Measurements from ENCODE around the gene ATXN1.

ATXN1 gene

GRCh38 chr6:16782278-16782677, 21.0 kb upstream of the ATXN1 start:
- no peak for DNase-seq

DNA sequence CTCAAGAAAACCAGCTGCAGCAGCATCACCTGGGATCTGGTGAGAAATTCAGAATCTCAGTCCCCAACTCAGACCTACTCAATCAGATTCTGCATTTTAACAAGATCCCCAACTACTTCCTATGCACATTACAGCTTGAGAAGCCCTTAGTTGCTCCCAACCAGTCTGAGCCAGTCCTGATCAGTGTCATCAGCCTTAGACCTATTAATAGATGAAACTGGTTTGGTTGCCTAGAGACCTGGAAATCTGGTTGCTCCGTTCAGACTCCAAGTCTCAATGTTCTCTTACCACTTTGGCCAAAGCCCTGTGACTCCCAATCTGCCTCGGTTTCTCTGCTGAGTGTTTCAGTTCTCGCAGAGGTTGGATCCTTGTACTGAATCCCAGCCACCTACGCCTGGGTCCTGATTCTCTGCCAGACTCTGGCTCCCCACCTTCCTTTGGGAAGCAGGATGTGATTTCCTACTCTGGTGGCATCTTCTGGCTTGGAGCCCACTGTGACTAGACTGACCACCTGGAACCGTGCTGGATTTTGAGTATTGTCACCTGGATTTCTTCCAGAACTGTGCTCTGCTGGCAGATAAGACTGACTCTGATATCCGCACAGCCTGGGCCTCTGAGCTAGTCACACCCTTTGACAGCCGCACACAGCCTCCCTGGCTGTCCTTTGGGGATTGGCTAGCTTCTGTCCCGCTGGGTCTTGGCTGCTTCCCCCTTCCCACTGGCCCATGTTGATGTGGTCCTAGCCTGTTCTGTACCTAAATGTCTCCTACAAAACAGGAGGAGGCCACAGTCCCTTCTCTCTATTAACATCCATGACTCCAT, 20.3 kb upstream of the ATXN1 start:
- no peak for DNase-seq

DNA sequence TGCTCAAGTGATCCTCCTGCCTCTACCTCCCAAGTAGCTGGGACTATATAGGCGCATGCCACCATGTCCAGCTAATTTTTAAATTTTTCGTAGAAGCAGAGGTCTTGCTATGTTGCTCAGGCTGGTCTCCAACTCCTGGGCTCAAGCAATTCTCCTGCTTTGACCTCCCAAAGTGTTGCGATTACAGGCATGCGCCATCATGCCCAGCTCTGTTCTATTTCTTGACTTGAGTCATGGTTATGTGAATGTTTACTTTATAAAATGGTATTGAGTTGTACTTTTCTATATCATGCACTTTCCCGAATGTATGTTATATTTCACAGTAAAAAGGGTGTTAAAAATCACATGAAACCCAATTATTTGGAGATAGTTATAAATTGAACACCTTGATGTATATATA, 17.3 kb upstream of the ATXN1 start:
- DNase-seq, result no peak

GRCh38 chr6:16777794-16778193, 16.5 kb upstream of the ATXN1 start:
- DNase-seq, result no peak

DNA sequence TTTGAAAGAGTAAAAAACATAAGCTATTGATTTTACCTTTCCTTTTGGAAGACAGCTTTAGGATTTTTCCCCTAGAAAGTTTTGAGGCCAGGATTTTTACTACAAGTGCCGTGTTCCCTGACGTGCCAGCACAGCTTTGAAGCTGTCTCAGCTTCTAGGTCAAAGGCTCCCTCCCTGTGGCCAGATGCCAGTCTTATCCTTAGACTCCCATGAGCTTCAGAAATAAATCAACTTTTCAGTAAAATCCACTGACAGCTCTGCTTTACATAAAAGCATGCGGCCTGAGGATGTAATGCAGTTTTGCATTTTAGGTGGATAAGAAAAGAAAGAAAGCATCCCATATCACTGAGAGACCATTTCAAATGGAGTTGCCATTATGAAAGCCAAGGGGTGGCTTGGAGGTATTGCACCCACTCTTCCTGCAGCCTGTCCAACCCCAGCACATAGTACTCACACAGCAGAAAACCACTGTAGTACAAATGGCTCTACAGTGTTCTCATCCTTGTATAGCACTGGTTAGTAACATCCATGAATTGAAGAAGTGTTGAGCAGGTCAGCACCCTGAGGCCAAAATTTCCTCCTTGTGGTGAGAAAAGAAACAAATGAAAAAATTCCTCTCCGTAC, 15.2 kb upstream of the ATXN1 start:
- DNase-seq, result no peak

- no peak for DNase-seq
Measured at GRCh38 chr6:16774437-16774836, 13.2 kb upstream of the ATXN1 start.

- DNase-seq, result no peak
Measured at GRCh38 chr6:16773362-16773761, 12.1 kb upstream of the ATXN1 start.

DNA sequence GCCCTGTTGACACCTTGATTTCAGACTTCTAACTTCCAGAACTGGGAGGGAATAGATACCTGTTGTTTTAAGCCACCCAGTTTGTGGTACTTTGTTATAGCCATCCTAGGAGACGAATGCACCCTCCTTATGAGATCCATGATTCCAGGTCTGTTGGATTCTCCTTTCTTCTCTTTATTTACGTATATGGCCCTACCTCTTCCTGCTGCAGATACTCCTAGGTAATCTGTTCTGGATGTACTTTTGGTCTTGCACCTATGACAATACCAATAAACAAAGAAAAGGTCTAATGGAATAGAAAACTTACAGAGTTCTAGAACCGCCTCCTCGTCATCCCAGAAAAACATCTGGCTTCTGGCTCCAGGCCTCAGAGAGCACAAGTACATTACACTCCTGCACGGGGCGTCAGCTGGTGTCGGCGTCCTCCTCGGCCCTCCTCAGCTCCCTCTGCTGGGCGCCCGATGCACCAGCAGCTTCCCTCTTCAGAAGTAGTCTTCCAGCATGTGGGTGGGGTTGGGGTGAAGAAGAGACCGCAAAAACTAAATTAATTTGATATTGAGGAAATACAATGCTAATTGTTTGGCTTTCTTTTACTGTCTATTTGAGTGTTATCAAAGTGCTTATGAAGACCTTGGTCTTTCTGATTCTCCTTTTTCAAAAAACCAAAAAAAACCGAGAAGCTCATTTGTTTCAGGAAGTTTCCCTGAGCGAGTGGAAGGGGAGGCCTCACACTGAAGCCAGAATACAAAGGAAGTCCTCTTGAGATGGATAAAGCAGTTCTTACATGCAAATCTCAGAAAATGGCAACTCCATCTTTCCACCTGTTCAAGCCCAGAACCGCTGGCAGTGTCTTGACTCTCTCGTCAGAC, 9.7 kb upstream of the ATXN1 start:
- peak; percentile 52 for DNase-seq

DNA sequence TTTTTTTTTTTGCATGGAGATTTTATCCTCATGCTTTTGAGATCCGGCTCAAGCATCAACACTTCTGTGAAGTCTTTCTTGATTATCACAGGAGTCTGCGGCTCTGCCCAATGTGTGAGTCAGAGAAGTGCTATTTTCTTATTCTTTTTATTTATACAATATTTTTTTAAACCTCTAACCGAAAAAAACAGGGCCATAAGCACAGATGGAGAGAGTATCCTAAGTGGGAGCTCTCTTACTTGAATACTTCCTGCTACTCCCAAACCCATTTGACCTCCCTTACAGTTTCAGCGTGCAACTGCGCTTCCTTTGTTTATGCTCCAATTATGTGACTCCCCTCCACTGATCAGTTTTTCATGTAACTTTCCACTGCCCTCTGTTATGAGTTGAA, 8.7 kb upstream of the ATXN1 start:
- no peak for DNase-seq

DNA sequence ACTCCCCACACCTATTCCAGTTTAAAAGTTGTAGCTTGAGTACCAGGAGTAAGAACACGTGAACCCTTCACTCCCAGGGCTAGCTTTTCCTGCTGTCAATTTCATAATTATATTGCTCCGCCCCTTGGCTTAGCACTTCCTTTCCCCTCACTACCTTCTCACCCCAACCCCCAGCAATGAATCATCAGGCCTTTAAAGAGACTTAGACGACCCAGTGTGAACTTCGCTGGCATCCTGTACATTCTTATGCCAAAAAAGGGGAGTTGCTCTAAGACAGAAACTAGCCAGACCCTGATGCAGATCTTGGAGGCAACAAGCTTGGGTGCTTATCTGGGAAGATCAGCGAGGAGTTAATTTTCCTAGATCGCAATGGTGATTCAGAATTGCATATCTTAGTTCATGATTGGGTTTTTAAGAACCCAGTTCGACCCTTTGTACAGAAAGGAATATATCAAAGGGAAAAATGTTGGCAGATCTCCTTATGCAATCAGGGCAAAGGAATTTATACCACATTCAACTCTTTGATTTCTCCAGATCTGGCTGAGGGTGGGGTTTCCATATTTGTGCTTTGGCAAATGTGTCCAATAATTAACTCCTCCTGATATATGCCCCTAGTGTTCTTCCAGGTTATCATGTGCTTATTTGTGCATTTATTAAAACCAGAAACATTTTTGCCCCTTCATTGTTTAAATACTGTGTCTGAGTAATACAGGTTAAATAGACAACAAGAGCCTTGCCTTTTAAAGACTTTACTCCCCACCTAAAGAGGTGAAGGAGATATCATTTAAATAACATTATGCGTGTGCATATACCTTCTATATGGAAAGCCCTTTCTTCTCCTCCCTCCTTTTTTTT, 8.1 kb upstream of the ATXN1 start:
- peak; percentile 22 for DNase-seq

DNA sequence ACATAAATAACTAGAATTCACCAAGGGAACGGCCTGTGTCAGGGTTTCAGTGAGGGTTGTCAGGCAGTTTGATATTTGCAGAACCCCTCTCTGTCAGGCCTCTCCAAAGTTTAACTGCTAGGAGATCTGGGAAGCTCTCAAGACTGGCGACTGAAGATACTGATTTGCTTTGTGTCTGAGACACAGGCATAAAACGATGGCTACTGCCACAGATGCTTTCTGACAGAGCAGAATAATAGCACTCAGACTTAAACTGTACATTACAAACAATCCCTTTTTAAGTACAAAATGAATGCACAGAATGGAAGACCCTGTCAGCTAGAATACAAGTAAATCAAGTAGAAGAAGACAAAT, 7.2 kb upstream of the ATXN1 start:
- no peak for DNase-seq

DNA sequence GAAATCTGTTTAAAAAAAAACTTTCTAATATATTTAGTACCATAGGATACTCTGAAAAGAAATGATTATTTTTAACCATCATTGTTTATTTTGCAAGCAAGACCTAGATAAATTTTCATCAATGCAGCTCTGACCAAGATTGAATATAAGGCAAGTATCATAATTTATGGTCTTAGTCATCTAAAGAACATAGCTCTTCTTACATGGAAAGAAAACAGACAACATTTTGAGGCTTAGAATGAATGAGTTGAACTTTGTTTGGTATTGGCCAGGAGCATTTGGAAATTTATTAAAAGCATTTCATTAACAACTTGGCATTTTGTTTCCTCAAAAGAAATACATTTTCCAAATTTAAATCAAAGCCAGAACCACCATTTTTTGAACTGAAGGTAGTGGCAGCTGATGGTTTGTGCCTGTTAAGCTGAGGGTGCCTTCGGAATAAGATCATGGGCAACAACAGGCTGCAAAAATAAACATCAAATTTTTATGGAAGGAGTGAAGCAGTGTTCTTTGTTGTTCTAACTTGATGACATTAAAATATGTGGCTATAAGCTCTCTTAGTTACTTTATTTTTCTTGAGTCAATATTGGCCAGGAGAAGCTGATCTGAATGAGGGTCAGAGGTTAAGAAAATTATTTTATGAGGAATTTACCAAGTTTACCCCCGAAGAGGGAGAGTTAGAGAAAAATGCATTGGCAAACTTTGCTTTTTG, 6.7 kb upstream of the ATXN1 start:
- DNase-seq, result no peak

DNA sequence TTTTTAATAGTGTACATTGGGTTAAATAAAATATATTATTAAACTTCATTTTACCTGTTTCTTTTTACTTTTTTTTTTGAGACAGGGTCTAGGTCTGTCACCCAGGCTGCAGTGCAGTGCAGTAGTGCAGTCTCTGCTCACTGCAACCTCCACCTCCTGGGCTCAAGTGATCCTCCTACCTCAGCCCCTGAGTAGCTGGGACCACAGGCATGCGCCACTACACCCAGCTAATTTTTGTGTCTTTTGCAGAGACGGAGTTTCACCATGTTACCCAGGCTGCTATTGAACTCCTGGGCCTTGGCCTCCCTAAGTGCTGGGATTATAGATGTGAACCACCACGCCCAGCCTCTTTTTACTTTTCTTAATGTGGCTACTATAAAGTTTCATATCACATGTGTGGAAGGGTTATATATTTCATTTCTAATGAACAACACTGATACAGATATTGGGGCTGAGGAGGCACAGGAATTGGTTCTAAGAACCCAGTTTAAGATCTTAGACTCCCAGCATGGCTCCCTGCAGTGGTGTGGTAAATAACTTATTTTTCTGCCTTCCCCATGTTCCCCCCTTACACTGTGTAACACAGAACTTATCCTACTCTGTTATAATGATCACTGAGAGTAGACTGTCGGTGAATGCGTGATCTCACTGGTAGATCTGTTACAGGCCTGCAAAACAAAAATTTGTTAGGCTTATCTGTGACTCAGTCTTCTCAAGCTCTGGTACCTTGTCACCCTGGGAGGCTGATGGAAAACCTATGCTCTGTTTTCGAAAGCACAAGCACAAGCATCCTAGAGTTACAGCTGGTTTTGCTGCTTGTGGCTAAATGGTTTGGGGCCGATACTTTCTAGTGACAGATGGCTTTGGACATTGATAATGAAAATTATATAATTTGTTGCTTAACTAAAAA, 5.8 kb upstream of the ATXN1 start:
- no peak for DNase-seq

- DNase-seq, result no peak
Measured at GRCh38 chr6:16766043-16766536, 4.8 kb upstream of the ATXN1 start.

GRCh38 chr6:16765235-16765634, 4.0 kb upstream of the ATXN1 start:
- no peak for DNase-seq

- no peak for DNase-seq
Measured at GRCh38 chr6:16764188-16764950, 3.1 kb upstream of the ATXN1 start.

DNA sequence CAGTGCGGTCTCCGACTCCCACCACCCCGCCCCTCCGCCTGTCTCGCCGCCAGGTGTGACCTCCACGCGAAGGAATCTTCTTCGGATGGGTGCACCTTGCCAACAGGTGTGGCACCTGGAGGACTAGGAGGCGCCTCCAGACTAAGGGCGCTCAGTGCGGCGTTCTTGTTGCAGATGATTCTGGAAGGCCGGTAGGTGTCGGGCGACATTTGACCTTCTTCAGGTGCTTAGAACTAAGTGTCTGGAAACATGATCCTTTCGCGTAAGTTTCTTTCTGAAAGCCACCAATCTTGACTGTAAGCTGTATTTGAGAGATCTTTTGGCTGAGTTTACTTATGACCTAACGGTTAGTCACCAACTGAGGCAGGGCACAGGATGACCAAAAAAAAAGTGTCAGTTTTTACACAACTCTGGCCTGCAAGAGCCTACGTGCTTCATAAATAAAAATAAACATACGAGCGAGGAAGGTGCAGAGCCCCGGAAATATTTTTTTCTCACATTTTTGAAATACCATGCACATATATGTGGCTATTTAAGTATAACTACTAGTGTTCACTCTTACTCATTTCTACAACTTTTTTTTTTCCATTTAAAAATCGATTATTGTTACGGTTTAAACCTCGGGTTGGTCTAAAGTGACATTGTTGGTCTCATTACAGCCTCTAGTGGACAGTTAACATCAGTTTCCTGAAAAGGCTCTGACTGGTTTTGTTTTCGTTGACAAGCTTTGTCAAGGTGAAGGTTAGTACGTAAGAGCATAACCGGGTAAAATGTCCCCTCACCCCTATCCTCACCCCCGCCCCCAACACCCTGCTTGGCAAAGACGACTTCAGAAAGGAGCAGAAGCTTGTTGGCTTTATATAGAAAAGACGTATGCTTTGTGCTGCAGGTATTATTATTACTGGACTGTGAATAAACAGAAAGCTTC, 1.6 kb upstream of the ATXN1 start:
- peak; percentile 23 for DNase-seq

- no peak for DNase-seq
Measured at GRCh38 chr6:16762268-16762549, 949 bp upstream of the ATXN1 start.

Measured in effector CD8-positive, alpha-beta T cell (primary cell).